SK-N-DZ (cell line): ENCODE data around the gene PRXL2B.
A peak's percentile ranks its signal among the peaks of the same experiment; 100 is the strongest.

ENCODE experiments used
- DNase-seq: peaks from one replicate; pipeline ENCODE4 v3.0.0-alpha.2; 2015; ENCODE audit warnings: low spot score

Gene PRXL2B

GRCh38 chr1:2585318-2586092 lies 1.1 kb upstream of the PRXL2B start:
- peak; percentile 55 for DNase-seq

GRCh38 chr1:2587071-2587859 lies 688 bp downstream of the PRXL2B start:
- DNase-seq = no peak

DNA sequence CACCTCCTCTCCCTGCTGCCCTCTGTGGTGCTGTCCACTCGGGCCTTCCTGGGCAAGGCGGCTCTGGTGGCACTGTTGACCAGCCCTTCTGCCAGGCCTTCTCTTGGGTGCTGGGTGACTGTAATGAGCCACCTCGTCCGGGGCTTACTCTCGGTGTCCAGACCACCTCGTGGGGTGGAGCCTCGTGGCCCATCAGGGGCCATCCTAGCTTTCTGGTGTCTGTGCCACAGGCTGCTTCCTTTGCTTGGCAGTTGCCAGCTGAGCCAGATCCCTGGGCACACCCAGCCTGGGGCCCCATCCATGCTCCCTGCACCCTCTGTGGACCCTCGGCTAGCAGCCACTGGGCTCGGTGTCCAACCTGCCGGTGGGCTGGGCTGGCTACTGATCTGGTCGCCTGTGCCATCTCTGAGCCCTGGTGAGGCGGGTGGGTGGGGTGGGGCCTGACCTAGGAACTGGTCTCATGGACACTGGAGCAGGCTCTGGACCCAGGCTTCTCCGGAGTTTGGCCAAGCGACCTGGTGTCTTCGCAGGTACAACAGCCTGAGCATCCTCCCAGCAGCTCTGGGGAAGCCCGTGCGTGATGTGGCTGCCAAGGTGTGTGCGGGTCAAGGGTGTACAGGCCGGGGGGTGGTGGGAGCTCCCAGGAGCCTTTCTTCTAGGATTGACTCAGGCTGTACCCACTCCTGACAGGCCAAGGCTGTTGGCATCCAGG lies 1.4 kb downstream of the PRXL2B start:
- DNase-seq = no peak

DNA sequence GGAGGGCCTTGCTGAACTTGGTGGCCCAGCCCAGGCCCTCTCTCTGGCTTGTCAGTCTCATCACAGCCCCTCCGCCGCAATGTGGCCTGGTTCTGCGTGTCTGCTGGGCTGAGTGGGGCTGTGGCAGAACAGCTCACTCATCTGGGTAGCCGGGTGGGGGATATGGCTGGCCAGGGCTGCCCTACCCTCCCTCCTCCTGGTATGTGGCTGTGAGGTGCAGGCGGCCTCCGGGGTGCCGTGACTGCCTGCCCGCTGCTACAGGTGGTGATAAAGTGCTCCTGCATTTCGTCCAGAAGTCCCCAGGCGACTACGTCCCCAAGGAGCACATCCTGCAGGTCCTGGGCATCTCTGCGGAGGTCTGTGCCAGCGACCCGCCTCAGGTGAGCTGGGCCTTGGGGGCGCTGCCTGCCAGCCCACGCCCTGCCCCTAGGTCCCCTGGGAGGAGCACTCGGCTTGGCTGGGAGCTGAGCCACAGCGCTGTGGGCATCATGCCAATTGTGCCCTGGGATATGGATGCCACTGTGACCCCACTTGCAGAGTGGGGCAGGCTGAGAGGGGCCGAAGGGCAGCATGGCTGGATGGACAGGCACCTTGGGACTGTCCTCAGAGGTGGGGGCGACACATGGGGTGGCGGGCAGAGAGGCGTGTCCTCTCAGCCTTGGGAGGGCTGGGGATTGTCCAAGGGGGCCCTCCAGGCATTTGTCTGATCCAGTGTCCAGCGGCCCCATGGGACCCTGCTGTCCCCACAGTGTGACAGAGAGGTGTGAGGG lies 2.3 kb downstream of the PRXL2B start:
- DNase-seq = no peak

GRCh38 chr1:2589431-2590232 lies 3.1 kb downstream of the PRXL2B start:
- DNase-seq = no peak

DNA sequence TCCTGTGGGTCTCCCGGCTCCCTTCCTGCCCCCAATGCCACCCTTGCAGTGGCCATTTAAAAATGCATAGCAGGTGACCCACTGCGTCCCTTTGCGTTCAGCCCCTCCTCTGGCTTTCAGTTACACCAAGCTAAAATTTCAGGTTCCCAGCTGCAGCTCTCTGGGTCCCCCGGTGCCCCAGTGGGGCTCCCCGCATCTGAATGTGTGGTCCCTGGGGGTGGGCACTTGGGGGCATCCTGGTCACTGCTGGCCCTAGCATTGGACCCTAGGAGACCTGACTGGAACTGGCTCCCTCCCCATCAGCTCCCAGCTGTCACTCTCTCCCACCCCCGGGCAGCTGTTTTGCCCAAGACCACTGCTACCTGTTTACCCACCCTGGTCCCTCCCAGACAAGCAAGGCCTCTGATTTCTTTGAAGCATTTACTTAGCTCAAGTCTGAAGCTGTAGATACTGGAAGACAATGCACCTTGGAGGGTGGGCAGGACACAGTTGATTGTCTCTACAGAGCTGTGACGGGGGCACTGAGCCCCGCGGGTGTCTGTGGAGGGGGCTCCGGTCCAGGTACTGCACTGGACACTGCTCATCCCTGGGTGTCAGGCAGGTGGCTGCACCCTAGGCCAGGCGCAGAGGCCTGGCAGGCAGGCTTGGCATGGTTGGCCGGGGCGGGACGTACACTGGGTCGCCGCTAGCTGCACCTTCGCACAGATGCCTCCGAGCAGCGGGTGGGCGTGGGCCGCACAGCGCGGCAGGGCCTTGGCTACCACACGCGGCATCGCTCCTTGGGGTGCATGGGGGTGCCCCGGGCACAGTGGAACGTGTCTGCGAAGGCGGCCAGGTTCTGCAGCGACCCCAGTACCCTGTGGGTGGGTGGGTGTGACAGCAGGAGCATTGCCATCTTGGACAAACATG lies 3.9 kb downstream of the PRXL2B start:
- no peak for DNase-seq

DNA sequence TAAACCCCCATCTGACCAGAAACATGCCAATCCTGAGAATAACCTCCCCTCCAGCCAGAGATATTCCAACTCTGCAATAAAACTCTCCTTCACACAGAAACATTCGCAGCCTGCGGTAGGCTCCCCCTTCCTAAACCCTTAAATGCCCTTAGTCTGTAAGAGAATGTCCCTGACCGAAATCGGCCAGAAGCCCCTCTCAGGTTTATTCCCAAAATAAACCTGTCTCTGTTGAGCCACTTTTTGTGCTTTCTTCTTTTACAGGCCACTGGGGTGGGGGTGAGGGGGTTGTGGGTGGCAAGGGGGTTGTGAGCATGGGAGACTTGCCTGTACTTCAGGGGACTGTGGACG lies 4.6 kb downstream of the PRXL2B start:
- DNase-seq = no peak

GRCh38 chr1:2591581-2592261 lies 5.1 kb downstream of the PRXL2B start:
- DNase-seq = no peak

DNA sequence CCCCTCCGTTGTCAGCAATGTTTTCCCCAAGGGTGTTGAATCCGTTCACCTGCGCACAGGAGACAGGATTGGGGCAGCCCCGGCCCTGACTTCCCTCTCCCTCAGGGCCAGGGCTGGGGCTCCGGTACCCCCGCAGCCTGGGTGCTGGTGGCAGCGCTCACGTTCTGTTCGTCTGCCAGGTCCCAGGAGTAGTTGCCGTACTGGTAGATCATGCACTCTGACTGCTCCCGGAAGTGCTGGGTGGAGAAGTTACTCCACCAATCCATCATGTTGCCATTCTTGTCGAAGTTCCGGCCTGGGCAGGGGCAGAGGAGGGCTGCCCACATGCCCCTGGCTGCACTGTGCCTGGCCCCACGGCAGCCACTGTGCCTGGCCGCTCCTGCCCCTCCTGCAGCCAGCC lies 6.1 kb downstream of the PRXL2B start:
- no peak for DNase-seq

GRCh38 chr1:2593251-2593878 lies 6.8 kb downstream of the PRXL2B start:
- DNase-seq = no peak

- DNase-seq = no peak
These were observed 7.5 kb downstream of the PRXL2B start for GRCh38 chr1:2594001-2594640.

GRCh38 chr1:2594641-2595131 lies 8.1 kb downstream of the PRXL2B start:
- no peak for DNase-seq

DNA sequence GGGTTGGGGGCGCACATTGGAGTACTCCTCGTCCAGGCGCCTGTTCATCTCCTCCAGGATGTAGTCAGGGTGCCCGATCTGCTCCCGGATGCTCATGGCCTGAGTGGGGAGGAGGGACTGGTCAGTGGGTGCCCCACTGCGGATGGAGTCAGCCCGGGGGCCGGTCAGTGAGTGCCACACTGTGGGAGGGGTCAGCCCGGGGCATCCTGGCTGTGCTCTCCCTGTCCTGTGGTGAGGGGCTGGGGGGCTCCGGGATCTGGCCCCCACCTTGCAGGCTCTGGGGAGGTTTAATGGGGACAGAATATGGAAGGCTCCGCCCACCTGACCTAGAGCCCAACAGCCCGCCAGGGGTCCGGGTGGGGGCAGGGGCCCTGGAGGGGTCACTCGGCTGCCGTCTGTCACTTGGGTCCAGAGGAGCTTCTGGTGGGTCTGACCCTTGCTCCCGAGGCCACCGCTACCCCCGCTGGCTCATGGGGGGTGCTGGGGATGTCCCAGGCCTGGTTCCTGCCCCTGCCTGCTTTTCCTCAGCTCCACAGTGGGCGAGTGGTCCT lies 8.8 kb downstream of the PRXL2B start:
- DNase-seq = no peak

DNA sequence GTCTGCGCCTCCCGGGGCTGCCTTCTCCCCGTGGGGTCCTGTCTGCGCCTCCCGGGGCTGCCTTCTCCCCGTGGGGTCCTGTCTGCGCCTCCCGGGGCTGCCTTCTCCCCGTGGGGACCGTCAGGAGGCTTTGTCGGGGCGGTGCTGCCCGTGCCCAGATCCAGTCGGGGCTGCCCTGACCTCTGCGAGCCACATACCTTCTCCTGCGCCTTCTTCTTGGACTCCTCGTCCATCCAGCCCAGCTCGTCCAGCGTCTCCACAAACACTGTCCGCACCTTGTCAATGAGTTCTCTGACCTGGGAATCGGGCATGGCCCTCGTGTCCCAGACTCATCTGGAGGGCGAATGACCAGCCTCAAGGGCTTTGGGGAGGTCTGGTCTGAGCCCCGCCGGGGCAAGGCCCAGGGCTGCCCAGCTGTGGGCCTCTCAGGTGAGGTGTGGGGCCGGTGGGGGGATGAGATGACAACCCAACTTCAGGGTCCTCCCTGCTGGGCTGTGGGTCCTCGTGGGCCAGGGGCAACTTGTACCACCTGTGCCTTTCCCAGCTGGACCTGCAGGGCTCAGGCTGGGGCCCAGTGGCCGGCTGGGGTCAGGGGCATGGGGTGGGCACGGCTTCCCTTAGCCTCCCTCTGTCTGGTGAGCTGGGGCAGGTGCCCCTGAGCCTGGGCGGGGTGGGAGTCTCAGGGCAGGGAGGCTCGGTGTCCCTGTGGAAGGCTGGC lies 9.4 kb downstream of the PRXL2B start:
- no peak for DNase-seq

DNA sequence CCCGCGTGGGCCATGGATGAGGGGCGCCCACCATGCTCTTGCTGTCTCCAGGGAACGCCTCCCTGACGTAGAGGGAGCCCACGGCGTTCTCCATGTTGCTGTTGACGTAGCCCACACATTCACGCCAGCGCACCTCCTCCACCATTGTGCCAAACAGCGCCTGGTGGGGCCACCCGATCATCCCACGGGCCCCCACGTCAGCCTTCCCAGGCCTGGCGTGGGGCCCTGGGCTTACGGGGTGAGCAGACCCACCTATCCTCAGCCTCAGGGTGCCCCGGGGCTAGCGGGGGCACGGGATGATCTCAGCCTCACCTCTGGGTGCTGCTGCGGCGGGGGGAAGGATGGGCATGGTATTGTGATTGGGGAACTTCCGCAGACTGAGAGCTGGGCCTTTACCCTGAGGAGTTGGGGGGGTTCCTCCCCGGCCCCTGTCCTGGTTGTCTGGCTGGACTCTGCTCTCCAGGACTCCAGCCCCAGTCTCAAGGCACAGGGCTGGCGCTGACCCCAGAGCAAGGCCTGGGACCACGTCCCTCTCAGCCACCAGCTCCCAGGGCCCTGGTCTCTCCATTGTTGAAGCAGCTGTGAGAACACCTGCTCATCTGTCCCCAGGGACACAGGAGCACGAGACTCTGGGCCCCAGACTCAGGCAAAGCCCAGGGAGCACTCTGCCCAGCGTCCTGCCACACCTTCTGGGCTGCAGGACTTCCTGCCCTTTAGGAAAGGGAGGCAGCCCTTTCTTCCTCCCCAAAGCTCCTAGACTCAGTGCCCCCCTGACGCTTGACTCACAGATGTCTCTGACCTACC lies 10.2 kb downstream of the PRXL2B start:
- peak; percentile 15 for DNase-seq
